A204.1 (cell line): ENCODE results near the gene PPP1R13B.
"Not testable (repeated sequence)": the region's sequence is repeated elsewhere in the genome, so short reads cannot be mapped to it uniquely, and the experiment has no call there.

ENCODE experiments used
- FAIRE-seq: peaks from 2 replicates; lab custom pipeline; 2012; peaks lifted over from hg19 to GRCh38; lab: Jason Lieb, UNC

The PPP1R13B gene

DNA sequence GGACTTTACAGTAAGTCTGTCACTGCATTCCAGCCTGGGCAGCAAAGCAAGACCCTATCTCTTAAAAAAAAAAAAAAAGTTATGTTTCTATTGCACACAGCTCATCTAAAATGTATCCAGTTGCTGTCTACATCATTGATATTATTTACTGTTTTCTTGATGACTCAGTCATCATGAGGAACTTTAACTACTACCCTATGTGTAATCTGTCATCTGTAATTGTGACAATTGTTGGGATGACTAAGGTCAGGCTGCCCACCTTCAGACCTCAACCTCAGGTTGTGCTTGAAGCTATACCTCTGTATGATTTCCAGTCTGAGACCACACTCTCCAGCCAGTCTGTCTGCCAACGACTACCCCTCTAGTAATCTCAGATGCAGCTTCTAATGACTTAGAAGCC is 15.3 kb downstream of the PPP1R13B start:
- FAIRE-seq = no peak

DNA sequence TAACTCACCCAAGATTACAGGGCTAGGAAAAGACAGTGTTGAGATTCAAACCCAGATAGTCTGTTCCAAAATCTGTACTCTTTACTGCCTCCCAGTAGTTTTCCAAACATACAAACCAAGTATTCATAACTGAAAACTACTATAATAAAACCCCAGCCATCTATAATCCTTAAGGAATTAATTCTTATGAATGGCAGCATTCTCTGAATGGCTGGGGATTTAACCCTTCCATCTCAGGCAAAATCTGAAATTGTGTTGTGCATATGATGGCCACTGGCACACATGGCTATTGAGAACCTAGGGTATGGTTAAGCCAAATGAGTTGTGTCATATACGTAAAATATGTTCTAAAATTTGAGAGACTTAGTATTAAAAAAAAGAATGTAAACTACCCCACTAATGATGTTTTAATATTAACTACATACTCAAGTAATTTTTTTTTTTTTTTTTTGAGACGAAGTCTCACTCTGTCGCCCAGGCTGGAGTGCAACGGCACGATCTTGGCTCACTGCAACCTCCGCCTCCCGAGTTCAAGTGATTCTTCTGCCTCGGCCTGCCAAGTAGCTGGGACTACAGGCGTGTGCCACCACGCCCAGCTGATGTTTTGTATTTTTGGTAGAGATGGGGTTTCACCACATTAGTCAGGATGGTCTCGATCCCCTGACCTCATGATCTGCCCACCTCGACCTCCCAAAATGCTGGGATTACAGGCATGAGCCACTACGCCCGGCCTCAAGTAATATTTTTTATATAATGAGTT is 16.7 kb downstream of the PPP1R13B start:
- FAIRE-seq = no peak

DNA sequence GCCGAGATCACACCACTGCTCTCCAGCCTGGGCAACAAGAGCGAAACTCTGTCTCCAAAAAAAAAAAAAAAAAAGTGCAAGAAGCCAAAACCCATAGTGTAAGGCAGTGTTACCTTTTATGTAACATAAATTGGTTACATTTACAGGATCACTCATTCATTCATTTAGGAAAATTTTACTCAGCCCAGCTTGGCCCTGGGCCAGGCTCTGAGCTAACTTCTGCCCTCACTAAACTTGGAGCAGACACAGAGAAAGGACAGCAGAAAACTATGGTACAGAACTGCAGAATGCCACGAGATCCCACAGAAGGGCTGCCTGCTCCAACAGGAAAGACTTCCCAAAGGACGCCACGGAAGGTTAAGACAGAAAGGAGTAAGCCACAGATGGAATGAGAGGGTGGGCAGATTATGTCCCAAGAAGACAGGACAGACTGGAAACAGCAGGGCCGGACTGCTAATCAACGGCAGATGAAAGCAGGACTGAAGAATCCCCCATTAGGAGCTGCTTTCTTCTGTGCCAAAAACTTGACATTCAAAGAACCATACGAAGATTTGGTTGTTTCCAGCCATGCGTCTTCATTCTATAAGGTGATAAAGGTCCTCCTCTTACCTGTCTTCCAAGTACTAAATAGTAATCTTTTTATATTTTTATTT is 18.9 kb downstream of the PPP1R13B start:
- FAIRE-seq = no peak

DNA sequence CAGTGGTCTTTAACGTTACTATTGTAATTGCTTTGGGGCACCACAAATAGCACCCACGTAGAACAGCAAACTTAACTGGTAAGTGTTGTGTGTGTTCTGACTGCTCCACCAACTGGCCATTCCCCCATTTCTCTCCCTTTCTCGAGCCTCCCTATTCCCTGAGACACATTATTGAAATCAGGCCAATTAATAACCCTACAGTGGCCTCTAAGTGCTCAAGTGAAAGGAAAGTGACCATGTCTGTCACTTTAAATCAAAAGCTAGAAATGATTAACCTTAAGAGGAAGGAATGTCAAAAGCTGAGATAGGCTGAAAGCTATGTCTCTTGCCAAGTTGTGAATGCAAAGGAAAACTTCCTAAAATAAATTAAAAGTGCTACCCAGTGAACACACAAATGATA is 22.3 kb downstream of the PPP1R13B start:
- FAIRE-seq = no peak

DNA sequence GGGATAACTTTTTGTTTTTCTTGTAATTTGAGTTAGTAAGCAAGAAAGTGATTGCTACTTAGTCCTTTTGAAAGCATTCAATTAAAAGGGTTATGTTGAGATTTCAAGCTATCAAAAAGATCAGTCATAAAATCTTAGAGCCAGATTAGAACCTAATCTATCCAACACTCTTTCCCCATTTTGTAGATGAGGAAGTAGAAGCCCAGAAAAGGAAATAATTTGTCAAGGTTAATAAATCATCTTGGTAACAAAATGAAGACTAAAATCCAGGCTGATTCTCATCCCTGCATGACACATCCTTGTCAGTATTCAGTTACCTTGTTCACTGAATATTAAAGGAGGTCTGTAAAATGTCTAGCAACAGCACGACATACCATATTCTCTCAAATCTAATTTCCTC is 26.5 kb downstream of the PPP1R13B start:
- no peak for FAIRE-seq

DNA sequence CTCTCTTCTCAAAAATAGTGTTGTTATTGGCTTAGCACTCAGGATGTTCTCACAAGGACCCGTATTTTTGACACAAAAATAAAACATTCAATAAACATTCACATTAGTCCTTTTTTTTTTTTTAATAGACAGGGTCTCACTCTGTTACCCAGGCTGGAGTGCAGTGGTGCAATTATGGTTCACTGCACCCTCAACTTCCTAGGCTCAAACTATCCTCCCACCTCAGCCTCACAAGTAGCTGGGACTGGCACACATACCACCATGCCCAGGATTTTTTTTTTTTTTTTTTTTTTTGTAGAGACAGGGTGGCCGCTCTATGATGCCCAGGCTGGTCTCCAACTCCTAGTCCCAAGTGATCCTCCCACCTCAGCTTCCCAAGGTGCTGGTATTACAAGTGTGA is 27.0 kb downstream of the PPP1R13B start:
- no peak for FAIRE-seq

DNA sequence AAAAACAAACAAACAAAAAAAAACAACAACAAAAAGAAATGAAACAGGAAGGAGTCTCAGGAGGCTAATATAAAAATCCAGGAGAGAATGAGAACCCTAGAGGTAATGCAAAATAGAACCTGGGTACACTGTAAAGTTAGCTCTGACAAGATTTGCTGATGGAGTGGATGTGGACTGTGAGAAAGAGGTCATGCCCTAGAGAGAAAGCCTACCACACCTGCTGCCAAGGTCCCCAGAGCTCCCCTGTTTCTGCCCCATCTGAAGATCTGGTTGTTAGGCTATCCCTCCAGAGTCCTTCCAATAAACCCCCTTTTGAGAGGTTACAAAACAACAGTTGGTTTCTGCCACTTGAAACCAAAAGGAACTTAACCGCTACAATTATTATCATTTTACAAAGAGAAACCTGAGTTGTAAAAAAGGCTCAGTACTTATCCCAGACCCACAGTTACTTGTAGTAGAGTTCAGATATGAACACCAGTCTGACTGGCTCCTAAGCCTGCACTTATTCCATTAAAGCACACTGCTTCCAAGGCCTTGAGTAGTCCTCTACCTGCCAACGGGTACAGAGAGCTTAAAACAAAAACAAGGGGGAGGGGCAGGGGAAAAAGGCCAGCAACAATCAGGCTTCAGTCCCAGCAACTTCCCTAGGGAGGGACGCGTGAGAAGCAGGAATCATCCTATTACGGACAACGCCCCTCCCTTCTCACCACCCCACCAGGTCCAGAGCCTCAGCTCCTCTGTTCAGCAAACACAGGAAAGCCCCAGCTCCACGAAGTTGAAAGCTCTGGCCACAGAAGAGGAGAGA is 27.7 kb downstream of the PPP1R13B start:
- no peak for FAIRE-seq

DNA sequence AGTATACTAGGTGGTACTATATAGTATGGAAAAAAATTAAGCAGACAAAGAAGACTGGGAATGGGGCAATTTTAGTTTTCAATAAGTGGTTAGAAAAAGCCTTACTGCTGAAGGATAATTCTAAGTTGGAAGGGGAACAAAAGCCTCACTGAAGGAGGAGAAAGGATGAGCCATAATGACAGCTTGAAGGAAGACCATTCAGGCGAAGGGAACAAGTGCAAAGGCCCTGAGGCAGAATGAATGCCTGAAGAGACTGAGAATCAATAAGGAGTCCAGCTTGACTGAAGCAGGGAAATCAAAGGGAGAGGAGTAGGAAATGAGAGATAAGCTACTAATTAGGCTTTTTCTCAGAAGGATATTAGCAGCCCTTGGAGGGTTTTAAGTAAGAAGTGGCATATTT is 28.5 kb downstream of the PPP1R13B start:
- no peak for FAIRE-seq

DNA sequence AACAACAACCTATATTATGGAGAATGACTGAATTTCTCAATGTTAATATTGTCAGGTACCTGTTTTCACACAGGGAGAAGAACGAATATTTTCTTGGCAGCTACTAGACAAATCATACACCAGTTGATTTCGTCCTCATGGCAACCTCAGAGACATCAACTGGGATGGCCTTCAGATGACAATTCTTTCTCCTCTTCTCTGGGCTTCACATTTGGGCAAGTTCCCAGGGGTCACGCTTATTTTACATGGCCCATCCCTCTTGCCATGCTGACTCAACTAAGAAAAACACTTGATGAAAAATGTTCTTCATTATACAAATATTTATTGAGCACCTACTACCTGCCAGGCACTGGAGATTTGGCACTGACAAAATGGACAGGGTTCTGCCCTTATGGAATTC is 29.0 kb downstream of the PPP1R13B start:
- no peak for FAIRE-seq

DNA sequence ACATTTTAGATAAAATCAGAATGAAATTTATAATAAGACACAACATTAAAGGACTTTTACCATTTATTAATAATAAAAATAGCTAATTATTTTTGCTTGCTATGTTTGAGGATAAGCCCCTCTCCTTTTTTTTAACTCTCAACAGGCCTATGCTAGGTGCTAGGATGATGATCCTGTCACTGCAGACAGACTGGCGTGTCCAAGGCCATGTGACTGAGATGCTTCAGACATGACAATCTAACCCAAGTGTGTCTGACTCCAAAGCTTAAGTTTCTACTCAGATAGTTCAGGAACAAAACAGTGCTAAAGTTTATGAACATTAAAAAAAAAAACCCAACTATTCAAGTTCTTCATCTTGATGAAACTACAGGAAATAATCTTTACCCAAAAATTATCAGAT is 29.8 kb downstream of the PPP1R13B start:
- FAIRE-seq = no peak

DNA sequence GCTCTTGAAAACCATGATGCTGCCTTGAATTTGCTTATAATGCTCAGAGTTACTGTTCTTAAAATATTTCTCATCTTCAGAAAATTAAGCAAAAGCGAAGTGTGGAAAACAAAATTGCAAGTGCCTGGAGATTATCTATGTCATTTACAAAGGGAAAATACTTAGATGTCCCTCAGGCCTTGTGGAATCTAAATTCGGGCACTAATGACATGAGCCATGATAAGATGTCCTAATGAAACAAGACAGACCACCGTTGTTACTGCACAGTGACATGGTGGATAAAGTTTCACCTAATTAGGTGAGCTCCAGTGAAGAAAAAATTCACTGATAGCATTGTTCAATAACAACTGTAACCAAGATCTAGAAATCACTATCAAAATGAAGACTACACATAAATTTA is 30.4 kb downstream of the PPP1R13B start:
- no peak for FAIRE-seq

DNA sequence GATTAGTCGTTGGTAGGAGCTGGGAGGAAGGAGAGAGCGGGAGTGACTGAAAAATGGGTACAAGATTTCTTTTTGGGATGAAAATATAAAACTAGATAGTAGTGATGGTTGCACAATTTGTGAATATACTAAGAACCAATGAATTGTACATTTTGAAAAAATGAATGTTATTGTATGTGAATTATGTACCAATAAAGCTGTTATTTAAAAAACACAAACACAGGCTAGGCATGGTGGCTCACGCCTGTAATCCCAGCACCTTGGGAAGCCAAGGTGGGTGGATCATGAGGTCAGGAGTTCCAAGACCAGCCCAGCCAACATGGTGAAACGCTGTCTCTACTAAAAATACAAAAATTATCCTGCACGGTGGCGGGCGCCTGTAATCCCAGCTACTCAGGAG is 32.1 kb downstream of the PPP1R13B start:
- FAIRE-seq = no peak

DNA sequence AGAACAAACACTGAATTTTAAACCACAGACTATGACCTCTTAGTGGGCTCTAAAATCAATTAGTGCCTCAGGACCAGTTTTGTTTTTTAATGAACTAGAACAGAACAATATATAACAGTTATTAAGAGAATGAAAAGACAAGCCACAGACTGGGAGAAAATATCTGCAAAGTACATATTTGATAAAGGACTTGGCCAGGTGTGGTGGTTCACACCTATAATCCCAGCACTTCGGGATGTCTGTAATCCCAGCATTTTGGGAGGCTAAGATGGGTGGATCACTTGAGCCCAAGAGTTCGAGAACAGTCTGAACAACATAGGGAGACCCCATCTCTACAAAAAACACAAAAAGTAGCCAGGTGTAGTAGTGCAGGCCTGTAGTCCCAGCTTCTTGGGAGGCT is 36.2 kb downstream of the PPP1R13B start:
- no peak for FAIRE-seq

DNA sequence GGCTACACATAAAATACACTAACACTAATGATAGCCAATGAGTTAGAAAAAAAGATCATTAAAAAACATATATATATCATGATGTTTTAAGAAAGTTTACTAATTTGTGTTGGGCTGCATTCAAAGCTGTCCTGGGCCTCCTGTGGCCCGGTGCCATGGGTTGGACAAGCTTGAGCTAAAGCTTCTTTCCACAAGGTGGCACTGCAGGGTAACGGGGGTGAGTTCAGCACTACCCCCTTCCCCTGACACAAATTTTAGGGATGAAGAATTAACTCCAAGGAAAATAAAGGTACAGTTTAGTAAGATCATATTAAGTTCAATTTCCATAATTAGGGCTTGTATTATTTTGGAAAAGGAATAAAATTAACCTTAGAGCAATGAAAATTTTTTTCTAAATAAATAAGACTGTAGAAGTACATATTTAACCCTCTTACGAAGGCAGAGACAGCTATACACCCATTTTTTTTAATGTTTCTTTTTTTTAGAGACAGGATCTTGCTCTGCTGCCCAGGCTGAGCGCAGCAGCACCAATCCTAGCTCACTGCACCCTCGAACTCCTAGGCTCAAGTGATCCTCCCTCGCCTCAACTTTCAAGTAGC is 38.9 kb downstream of the PPP1R13B start:
- FAIRE-seq = peak; percentile 43

DNA sequence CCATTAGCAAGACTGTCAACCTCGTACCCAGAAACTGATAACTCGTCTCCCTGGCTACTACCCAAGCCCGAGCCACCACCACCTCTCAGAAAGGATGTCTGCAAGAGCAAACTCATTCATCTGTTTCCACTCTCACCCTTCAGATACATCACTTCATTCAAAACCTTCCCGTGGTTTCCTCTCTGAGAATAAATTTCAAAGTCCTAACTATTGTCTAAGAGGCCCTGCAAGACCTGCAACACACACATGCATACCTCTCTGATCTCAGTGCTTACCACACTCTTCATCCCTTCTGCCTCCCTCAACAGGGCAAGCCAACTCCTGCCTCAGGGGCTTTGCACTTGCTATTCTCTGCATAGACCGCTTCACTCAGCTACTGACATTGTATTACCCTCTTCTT is 40.6 kb downstream of the PPP1R13B start:
- no peak for FAIRE-seq

DNA sequence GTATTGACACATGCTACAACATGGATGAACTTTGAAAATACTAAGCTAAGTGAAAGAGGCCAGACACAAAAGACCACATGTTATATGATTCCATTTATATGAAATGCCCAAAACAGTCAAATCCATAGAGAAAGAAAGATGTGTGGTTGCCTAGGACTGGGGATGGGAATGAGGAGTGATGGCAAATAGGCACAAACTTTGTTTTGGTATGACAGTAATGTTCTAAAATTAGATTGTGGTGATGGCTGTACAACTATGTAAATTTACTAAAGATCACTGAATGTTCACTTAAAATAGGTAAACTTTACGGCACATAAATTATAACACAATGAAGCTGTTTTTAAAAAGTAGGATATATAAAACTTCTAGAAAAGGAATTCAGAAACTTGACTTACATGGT is 41.7 kb downstream of the PPP1R13B start:
- FAIRE-seq = no peak

DNA sequence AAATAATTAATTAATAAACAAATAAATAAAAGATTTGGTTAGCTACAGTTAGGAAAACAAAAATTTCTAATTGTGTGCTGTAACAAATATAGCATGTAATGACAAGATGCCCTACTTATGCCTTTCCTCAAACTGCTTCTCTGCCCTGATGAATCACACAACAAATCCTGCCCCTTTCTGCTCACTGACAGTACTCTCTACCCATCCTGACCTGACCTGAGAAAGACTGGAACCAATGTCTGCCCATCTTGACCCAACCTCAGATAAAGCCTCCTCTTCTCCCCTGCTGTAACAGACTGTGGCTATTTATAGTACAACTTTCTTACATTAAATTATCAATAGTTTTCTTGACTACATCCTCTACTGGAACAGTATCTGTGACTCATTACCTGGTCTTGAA is 43.7 kb downstream of the PPP1R13B start:
- FAIRE-seq = no peak

DNA sequence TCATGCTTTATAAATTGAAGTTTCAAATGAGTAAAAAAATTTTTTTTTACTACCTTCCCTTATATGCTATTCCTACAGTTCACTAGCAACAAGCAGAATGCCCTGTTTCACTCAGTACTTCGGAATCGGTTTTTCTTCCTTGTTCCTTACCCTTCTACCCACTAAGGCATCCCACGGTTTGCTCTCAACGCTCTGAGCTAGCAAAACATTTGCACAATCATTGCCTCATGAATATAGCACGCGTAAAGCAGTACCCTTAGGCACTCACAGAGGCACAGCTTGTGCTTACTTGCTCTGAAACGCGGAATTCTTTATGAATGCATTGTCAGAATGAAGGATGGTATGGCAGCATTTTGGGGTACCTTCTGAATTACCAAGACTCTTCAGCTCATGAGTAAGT is 45.0 kb downstream of the PPP1R13B start:
- no peak for FAIRE-seq

DNA sequence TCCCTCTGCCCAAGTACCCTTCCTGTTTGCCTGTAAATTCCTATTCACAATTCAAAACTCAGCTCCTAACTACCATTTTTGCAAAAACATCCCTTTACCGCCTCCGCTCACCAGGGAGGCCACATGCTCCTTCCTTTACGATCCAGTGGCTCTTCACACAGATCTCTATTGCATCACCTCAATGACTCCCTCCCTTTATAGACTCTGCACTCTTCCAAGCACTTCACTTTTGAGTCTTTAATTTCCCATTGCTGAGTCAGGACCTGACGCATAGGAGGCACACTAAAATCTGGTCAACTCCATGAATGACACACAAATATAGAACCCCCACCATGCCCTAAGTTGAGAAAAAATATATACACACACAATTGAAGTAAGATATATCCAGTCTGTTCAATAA is 45.9 kb downstream of the PPP1R13B start:
- FAIRE-seq = no peak

DNA sequence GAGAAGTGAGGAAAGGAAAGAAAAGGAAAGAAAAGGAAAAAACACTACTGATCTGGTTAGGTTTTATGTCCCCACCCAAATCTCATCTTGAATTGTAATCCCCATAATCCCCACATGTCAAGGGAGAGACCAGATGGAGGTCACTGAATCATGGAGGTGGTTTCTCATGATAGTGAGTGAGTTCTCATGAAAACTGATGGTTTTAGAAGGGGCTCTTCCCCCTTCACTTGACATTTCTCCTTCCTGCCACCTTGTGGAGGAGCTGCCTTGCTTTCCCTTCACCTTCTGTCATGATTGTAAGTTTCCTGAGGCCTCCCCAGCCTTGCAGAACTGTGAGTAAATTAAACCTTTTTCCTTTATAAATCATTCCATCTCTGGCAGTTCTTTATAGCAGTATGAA is 54.2 kb downstream of the PPP1R13B start:
- not testable (repeated sequence) for FAIRE-seq

DNA sequence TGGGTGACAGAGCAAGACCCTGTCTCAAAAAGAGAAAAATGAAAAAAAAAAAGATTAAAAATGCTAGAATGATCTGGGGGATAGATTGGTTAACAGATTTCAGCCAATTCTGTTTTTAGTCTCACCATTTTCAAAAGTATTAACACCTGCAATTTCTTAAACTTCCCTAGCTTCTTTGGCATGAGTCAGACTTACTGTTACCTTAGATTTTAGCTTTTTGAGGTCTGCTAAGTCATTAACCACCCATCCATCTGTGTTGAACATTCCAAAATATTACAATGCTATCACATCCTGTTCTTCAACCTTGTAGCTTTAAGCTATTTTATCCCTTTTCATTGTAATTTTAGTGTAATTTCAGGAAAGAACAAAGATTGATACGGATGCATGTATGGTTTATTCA is 59.3 kb downstream of the PPP1R13B start:
- no peak for FAIRE-seq

DNA sequence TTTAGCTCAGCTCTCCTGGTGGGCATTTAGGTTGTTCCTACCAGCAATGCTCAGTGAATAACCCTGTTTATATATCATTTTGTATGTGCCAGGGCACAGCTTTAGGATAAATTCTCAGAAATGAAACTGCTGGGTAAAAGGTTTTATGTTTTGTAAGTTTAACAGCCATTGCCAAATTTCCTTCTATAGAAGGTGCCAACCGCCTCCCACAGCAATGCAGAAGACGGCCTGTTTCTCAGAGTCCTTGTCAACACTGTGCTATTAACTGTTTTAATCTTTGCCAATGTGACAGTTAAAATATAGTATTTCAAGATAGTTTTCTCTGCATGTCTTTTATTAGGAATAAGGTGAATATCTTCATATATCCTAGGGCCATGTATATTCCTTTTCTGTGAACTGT is 65.0 kb downstream of the PPP1R13B start:
- no peak for FAIRE-seq

DNA sequence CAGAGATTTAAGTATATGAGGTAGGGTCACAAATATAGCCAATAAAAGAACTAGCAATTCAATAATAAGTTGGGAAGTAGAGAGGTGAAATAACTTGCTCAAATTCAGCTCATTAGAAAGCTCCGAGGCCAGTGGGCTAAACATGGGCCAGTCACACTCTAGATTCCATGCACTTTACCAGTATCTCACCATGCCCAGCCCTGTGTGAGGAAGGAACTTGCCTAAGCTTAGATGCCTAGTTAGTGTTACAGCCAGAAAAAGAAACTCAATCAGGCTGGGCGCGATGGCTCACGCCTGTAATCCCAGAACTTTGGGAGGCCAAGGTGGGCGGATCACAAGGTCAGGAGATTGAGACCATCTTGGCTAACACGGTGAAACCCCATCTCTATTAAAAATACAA is 71.1 kb downstream of the PPP1R13B start:
- FAIRE-seq = not testable (repeated sequence)
